KMS-11 (cell line): ENCODE results near the gene SORCS1.

Experiments
- H2AFZ ChIP-seq: fragments of 200-600 bp; sonication (generic); 2 replicates; pipeline ENCODE4 v1.6.1; 2016; ENCODE audit warnings: antibody characterized with exemption, mixed run types, low read depth
- H3K27ac ChIP-seq: fragments of 200-600 bp; sonication (generic); 2 replicates; pipeline ENCODE4 v1.6.1; 2016; ENCODE audit warnings: mild to moderate bottlenecking, mixed run types
- H3K27me3 ChIP-seq: fragments of 200-600 bp; sonication (generic); 2 replicates; pipeline ENCODE4 v1.6.1; 2017; ENCODE audit warnings: mild to moderate bottlenecking, low read depth, mixed run types, moderate library complexity; ENCODE audit not compliant: insufficient read depth
- H3K36me3 ChIP-seq: fragments of 200-600 bp; sonication (generic); 2 replicates; pipeline ENCODE4 v1.6.1; 2017; ENCODE audit warnings: mild to moderate bottlenecking, mixed run types; ENCODE audit not compliant: insufficient read depth
- H3K4me1 ChIP-seq: fragments of 200-600 bp; sonication (generic); 2 replicates; pipeline ENCODE4 v1.6.1; 2016; ENCODE audit warnings: mild to moderate bottlenecking, low read depth, mixed run types; ENCODE audit not compliant: poor library complexity, severe bottlenecking
- H3K4me2 ChIP-seq: fragments of 200-600 bp; sonication (generic); 2 replicates; pipeline ENCODE4 v1.7.0; 2016; ENCODE audit warnings: mild to moderate bottlenecking, mixed run types
- H3K4me3 ChIP-seq: fragments of 200-600 bp; sonication (generic); IDR thresholded peaks from 2 replicates; pipeline ENCODE4 v1.6.1; 2017; ENCODE audit warnings: low read depth, low read length, mixed read lengths; ENCODE audit not compliant: insufficient read depth
- H3K79me2 ChIP-seq: fragments of 200-600 bp; sonication (generic); 2 replicates; pipeline ENCODE4 v1.6.1; 2016; ENCODE audit warnings: low read depth, mixed run types; ENCODE audit not compliant: insufficient read depth
- H3K9ac ChIP-seq: fragments of 200-600 bp; sonication (generic); 2 replicates; pipeline ENCODE4 v1.6.1; 2016; ENCODE audit warnings: mild to moderate bottlenecking, mixed run types
- H4K20me1 ChIP-seq: fragments of 200-600 bp; sonication (generic); 2 replicates; pipeline ENCODE4 v1.6.1; 2016; ENCODE audit warnings: mild to moderate bottlenecking, mixed run types; ENCODE audit not compliant: insufficient read depth
- TF ChIP-seq, protein P1 (sequence below): fragments of 200-600 bp; sonication (generic); conservative IDR thresholded peaks from 2 replicates; pipeline ENCODE4 v1.6.1; 2017; ENCODE audit warnings: low read depth, mild to moderate bottlenecking, antibody characterized with exemption, low read length, moderate library complexity, mixed read lengths

Gene SORCS1

DNA sequence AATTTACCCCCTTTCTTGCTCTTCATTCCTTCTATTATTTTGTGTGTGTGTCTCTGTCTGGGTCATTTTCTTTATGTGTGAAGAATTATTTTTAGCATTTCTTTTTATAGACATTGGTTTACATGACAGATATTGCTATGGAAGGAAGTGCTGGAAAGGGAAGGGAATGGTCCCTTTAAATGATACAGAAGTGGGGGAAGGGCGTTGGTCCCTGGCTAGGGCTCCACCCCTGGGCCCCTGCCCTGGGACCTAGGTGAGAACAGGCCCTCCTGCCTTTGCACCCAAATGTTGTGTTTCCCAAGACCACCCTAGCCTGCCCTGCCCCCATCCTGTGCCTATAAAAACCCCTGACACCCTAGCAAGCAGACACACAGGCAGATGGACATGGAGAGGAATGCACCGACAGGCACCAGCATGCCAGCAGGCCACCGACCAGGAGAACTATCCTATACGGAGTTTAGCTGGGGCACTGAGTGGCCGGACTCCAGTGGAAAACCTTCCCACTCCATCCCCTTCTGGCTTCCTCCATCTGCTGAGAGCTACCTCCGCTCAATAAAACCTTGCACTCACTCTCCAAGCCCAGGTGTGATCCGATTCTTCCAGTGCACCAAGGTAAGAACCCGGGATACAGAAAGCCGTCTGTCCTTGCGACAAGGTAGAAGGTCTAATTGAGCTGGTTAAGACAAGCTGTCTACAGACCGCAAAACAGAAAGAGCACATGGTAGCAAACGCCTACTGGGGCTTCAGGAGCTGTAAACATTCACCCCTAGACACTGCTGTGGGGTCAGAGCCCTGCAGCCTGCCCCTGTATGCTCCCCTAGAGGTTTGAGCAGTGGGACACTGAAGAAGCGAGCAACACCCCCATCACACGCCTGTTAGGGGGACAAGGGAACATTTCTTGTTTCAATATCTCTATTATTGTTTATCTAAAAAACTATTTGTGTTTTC is 515.7 kb downstream of the SORCS1 start:
- H3K79me2 ChIP-seq = no peaks in the 10 kb centered on the region
- no peaks in the 10 kb centered on the region for H4K20me1 ChIP-seq
- no peak overlapping the region for H3K27ac ChIP-seq
- H3K36me3 ChIP-seq = no peaks in the 10 kb centered on the region
- H3K4me2 ChIP-seq = no peak overlapping the region
- no peak overlapping the region for H2AFZ ChIP-seq
- H3K4me3 ChIP-seq = no peak overlapping the region
- H3K9ac ChIP-seq = no peak overlapping the region
- H3K27me3 ChIP-seq = no peaks in the 10 kb centered on the region
- peaks cover 10% of the 10 kb centered on the region for H3K4me1 ChIP-seq
- TF ChIP-seq, protein P1, sequence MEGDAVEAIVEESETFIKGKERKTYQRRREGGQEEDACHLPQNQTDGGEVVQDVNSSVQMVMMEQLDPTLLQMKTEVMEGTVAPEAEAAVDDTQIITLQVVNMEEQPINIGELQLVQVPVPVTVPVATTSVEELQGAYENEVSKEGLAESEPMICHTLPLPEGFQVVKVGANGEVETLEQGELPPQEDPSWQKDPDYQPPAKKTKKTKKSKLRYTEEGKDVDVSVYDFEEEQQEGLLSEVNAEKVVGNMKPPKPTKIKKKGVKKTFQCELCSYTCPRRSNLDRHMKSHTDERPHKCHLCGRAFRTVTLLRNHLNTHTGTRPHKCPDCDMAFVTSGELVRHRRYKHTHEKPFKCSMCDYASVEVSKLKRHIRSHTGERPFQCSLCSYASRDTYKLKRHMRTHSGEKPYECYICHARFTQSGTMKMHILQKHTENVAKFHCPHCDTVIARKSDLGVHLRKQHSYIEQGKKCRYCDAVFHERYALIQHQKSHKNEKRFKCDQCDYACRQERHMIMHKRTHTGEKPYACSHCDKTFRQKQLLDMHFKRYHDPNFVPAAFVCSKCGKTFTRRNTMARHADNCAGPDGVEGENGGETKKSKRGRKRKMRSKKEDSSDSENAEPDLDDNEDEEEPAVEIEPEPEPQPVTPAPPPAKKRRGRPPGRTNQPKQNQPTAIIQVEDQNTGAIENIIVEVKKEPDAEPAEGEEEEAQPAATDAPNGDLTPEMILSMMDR = no peak

DNA sequence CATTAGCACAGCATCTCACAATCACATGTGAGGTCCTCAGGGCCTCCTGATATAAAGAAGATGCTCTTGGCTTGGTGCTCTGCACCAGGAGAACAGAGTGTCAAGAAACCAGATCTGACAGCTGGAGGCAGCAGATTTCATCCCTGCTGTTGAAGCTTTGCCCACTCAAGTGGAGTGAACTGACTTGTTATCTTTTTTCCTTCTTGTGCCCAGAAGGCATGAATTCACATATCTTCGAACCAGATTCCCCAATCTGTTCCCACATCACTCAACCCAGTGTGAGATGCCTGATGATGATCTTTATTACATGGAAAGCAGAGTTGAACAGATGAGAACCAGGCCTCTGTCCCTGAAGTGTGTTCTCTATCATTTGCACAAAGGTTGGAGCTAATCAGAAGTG is 521.0 kb downstream of the SORCS1 start:
- no peak overlapping the region for H3K4me2 ChIP-seq
- no peak overlapping the region for H2AFZ ChIP-seq
- no peaks in the 10 kb centered on the region for H3K36me3 ChIP-seq
- TF ChIP-seq, protein P1 = no peak
- H3K4me3 ChIP-seq = no peak overlapping the region
- no peaks in the 10 kb centered on the region for H3K27me3 ChIP-seq
- H3K79me2 ChIP-seq = no peaks in the 10 kb centered on the region
- no peaks in the 10 kb centered on the region for H4K20me1 ChIP-seq
- H3K27ac ChIP-seq = no peak overlapping the region
- no peaks in the 10 kb centered on the region for H3K4me1 ChIP-seq
- H3K9ac ChIP-seq = no peak overlapping the region

DNA sequence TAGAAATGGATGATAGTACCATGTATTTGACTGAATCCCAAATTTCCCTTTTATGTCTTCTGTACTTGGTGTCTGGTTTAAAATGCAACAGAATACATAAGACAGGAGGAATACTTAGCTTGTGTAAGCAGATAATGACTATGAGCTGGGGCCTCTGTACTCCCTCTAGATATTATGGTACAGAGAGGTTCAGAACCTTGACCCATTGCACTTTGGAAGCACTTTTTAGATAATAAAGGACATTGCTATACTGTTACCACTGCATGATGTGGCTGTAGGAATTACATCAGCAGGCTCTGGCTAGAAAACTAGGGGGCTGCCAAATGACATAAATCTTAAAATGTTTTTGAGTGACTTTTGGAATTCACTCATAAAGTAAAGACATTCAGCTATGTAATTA is 526.6 kb downstream of the SORCS1 start:
- Histone ChIP-seq H2AFZ (no peak overlapping the region), H3K9ac (no peak overlapping the region), H3K27ac (no peak overlapping the region), H3K36me3 (no peaks in the 10 kb centered on the region), H3K27me3 (no peaks in the 10 kb centered on the region), H3K79me2 (no peaks in the 10 kb centered on the region), H3K4me3 (no peak overlapping the region), H3K4me1 (no peaks in the 10 kb centered on the region), H4K20me1 (no peaks in the 10 kb centered on the region), H3K4me2 (no peak overlapping the region)
- TF ChIP-seq, protein P1 = no peak

DNA sequence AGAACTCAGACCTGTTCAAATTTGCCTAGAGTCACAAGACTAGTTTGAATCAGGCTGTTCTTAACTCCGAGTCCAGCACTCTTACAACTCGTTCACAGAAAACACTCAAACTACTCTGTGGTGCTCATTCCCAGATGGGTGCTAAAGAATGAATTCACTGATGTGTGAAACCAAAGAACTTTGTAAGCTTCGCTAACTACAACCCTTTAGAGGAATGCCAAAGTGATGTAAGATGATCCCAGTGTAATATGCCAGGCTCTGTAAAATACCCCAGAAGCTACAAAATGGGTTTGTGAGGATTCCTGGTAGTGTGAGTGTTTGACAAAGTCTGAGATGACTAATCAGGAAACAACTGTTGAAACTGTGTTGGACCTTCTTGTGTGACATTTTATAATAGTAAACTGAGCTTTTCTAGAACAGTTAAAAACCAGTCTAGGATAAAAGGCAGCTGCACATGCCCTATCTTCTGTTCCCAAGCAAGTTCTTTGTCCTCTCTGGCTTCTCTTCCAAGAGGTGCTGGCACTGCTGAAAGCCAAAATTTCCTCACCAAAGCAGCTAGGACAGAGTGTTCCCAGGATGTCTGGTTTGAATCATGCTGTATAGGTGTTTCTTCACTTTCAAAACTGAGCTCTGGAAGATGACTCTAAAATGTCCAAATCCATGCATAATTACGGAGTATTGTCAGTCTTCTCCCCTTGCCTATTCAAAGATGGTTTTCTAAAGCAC is 527.6 kb downstream of the SORCS1 start:
- H3K79me2 ChIP-seq = no peaks in the 10 kb centered on the region
- no peak overlapping the region for H3K4me2 ChIP-seq
- H3K27me3 ChIP-seq = no peaks in the 10 kb centered on the region
- H3K4me3 ChIP-seq = no peak overlapping the region
- no peaks in the 10 kb centered on the region for H3K4me1 ChIP-seq
- no peak overlapping the region for H3K9ac ChIP-seq
- TF ChIP-seq, protein P1 = no peak
- H3K27ac ChIP-seq = no peak overlapping the region
- no peaks in the 10 kb centered on the region for H4K20me1 ChIP-seq
- no peak overlapping the region for H2AFZ ChIP-seq
- H3K36me3 ChIP-seq = no peaks in the 10 kb centered on the region
